Spleen (tissue), 11 donors: ENCODE data around the gene SIRT2. TPM values are rescaled to one million over a fixed set of nuclear protein-coding genes. Genes with fewer than 3 reads are reported as not detected.

ENCODE experiments used
- DNase-seq: peaks from one replicate; pipeline ENCODE4 v3.0.0-alpha.2; 2020
- H3K27ac ChIP-seq, 8 donors: fragments of 200-600 bp; sonication (generic) in 7 of 8; 1 replicate in 4 of 8; 2 replicates in 4 of 8; pipeline versions ENCODE4 v1.5.0 to v1.8.0; 2016 to 2021; ENCODE audit warnings: inconsistent platforms in 4 of 8, mild to moderate bottlenecking in 4 of 8, moderate library complexity in 1 of 8
- H3K27me3 ChIP-seq, 7 donors: fragments of 200-600 bp; sonication (generic) in 6 of 7; replicated peaks in 1 of 7; 1 replicate in 4 of 7; 2 replicates in 3 of 7; pipeline versions ENCODE4 v1.5.0 to v1.8.0; 2016 to 2021; ENCODE audit warnings: inconsistent platforms in 3 of 7, mild to moderate bottlenecking in 1 of 7
- H3K36me3 ChIP-seq, 6 donors: fragments of 200-600 bp; sonication (generic) in 5 of 6; 1 replicate in 4 of 6; 2 replicates in 2 of 6; pipeline versions ENCODE4 v1.5.0 to v1.8.0; 2016 to 2021; ENCODE audit warnings: inconsistent platforms in 2 of 6
- H3K4me1 ChIP-seq, 6 donors: fragments of 200-600 bp; sonication (generic) in 5 of 6; 1 replicate in 3 of 6; 2 replicates in 3 of 6; pipeline versions ENCODE4 v1.5.0 to v1.8.0; 2016 to 2021; ENCODE audit warnings: inconsistent platforms in 3 of 6
- H3K4me3 ChIP-seq, 8 donors: fragments of 200-600 bp; sonication (generic) in 7 of 8; 1 replicate in 4 of 8; 2 replicates in 4 of 8; pipeline versions ENCODE4 v1.5.0 to v1.8.0; 2016 to 2021; ENCODE audit warnings: inconsistent platforms in 4 of 8, mild to moderate bottlenecking in 4 of 8, moderate library complexity in 2 of 8
- H3K9me3 ChIP-seq, 8 donors: fragments of 200-600 bp; sonication (generic) in 7 of 8; 1 replicate in 4 of 8; 2 replicates in 4 of 8; pipeline versions ENCODE4 v1.5.0 to v1.8.0; 2016 to 2021; ENCODE audit warnings: inconsistent platforms in 4 of 8
- CTCF ChIP-seq, 11 experiments: fragments of 200-600 bp in 7 of 11; fragments of 450-650 bp in 4 of 11; sonication (generic) in 4 of 11; IDR thresholded peaks in 8 of 11; conservative IDR thresholded peaks in 3 of 11; 1 replicate in 7 of 11; 2 replicates in 4 of 11; pipeline versions ENCODE4 v1.4.0 to v1.8.0; 2016 to 2021; ENCODE audit warnings: antibody characterized with exemption in 11 of 11, inconsistent platforms in 4 of 11, mild to moderate bottlenecking in 1 of 11
- POLR2A ChIP-seq, 3 donors: fragments of 450-650 bp; IDR thresholded peaks; one replicate each; pipeline ENCODE4 v1.5.1; 2017; ENCODE audit warnings: antibody characterized with exemption in 3 of 3, mild to moderate bottlenecking in 1 of 3
- POLR2AphosphoS5 ChIP-seq, 3 donors: sonication (generic); formaldehyde crosslinking; IDR thresholded peaks; one replicate each; pipeline ENCODE4 v1.5.1; 2017; ENCODE audit warnings: antibody characterized with exemption in 3 of 3
- WGBS, 5 donors: extraction: QIAGEN DNeasy Blood & Tissue Kit in 3 of 5; methylation state at CpG; one replicate each; pipeline versions ENCODE4 v1.1.5 to v1.1.7; 2013 to 2018; 5-methylcytosine and 5-hydroxymethylcytosine counted together
- intact Hi-C: fragments of 100-400 bp; cut with DNase I; formaldehyde crosslinking; loops from one replicate; pipeline ENCODE4 v1.15.0; 2023; ENCODE audit warnings: low total_unique reads
- polyA plus RNA-seq, 3 donors: library from polyadenylated mRNA; stranded (reverse); fragments of 200-250 nt; gene quantifications; one replicate each; pipeline ENCODE4 v1.2.1, GENCODE V29; 2013
- total RNA-seq, 7 donors: library from RNA; depleted of rRNA in 3 of 7; stranded (reverse); fragments of >200 nt in 3 of 7; fragmentation: NEBNext Ultra II Directional in 4 of 7; extraction: Animal tissue kit (Norgen Biotek cat#: 25700) in 4 of 7; gene quantifications; one replicate each; pipeline versions ENCODE4 v1.1.0 to v1.2.1, GENCODE V29; 2016 to 2021
- donor health status: healthy with polysubstance abuse.
- donor health status: DM: no; HTN: no; CAD: no; lungs with moderate emphysema.
- donor health status: DM: no; HTN: no; CAD: no.
- donor health status: Bipolar disorder and iron deficiency.
- donor health status: healthy.
- donor health status: DM: no; HTN: no; CAD: no.
- donor health status: DM: yes; HTN: yes; CAD: no.

Gene SIRT2
- total and polyA plus RNA-seq, 10 donors, result 25.8 to 81.0 (median 50.2) TPM

- TF ChIP-seq POLR2A (IDR thresholded peaks at IDR 0.05) (peak in 1 of 3 donors; percentile 17), POLR2AphosphoS5 (IDR thresholded peaks at IDR 0.05) (peak; percentile 89 to 94 (median 92)), CTCF (IDR thresholded peaks at IDR 0.05 in 8 of 11, conservative IDR thresholded peaks at IDR 0.05 in 3 of 11) (peak; percentile 89 to 98 (median 95))
- WGBS, 5 donors, result 12 to 30% (median 15%) methylated on average over 25 to 62 of the region's 62 CpGs
- peaks cover 23 to 59% (median 52%) of the 10 kb centered on the region in 6 donors for H3K4me1 ChIP-seq
- H3K9me3 ChIP-seq, result no peaks in the 10 kb centered on the region
- peak; percentile 99 for DNase-seq
- H3K4me3 ChIP-seq, result peak overlapping the region; percentile 31 to 70 (median 54)
- H3K27me3 ChIP-seq, result no peaks in the 10 kb centered on the region
- peak overlapping the region; percentile 71 to 93 (median 84) for H3K27ac ChIP-seq
- intact Hi-C loops, result no loop called here
- H3K36me3 ChIP-seq, result peaks cover 0 to 43% (median 0%) of the 10 kb centered on the region in 6 donors
Measured at GRCh38 chr19:38869836-38870607, 29.4 kb downstream of the SIRT2 start.

GRCh38 chr19:38869160-38869835, 30.1 kb downstream of the SIRT2 start:
- TF ChIP-seq POLR2AphosphoS5 (IDR thresholded peaks at IDR 0.05), result peak; percentile 49 to 64 (median 58)
- TF ChIP-seq CTCF (IDR thresholded peaks at IDR 0.05 in 8 of 11, conservative IDR thresholded peaks at IDR 0.05 in 3 of 11), result no peak
- Histone ChIP-seq H3K27me3 (no peaks in the 10 kb centered on the region), H3K36me3 (peaks cover 0 to 43% (median 0%) of the 10 kb centered on the region in 6 donors), H3K4me3 (peak overlapping the region; percentile 31 to 70 (median 54)), H3K4me1 (peaks cover 28 to 66% (median 59%) of the 10 kb centered on the region in 6 donors), H3K27ac (peak overlapping the region; percentile 71 to 93 (median 84)), H3K9me3 (no peaks in the 10 kb centered on the region)
- 1 to 14% (median 6%) methylated on average over 20 to 34 of the region's 34 CpGs for WGBS, 5 donors
- intact Hi-C loops, result no loop called here
- DNase-seq, result peak; percentile 92

GRCh38 chr19:38868551-38868950, 30.9 kb downstream of the SIRT2 start:
- DNase-seq, result no peak
- Histone ChIP-seq H3K27me3 (no peaks in the 10 kb centered on the region), H3K36me3 (peaks cover 0 to 38% (median 0%) of the 10 kb centered on the region in 6 donors), H3K4me3 (peak overlapping the region in 6 of 8 donors; percentile 49 to 70 (median 55)), H3K27ac (peak overlapping the region; percentile 8 to 93 (median 84)), H3K9me3 (no peaks in the 10 kb centered on the region), H3K4me1 (peaks cover 32 to 74% (median 66%) of the 10 kb centered on the region in 6 donors)
- WGBS, 5 donors, result 67 to 79% (median 75%) methylated on average over 6 of the region's 6 CpGs
- no peak for TF ChIP-seq POLR2AphosphoS5 (IDR thresholded peaks at IDR 0.05)
- no peak for TF ChIP-seq POLR2A (IDR thresholded peaks at IDR 0.05)
- no peak for TF ChIP-seq CTCF (IDR thresholded peaks at IDR 0.05 in 8 of 11, conservative IDR thresholded peaks at IDR 0.05 in 3 of 11)
- intact Hi-C loops, result no loop called here
